Measurements from ENCODE around the gene BBS9.

GRCh38 chr7:33276729-33277128 is 147.4 kb downstream of the BBS9 start:
- TF ChIP-seq POLR2AphosphoS5 (IDR thresholded peaks at IDR 0.05; ENCODE audit: low read depth, low read length): no peak
- TF ChIP-seq POLR2A (IDR thresholded peaks at IDR 0.05; ENCODE audit: low read depth, low read length): no peak

Data from GM12892 (cell line).